Bronchial epithelial cell (primary cell): ENCODE results near the gene ASIC2. TPM values are rescaled to one million over a fixed set of nuclear protein-coding genes. Genes with fewer than 3 reads are reported as not detected.

Experiments used
- DNase-seq: peaks from one replicate; pipeline ENCODE4 v3.0.0-alpha.2; 2010; ENCODE audit warnings: low read depth
- FAIRE-seq: peaks from 2 replicates; lab custom pipeline; 2011; peaks lifted over from hg19 to GRCh38; lab: Jason Lieb, UNC
- H3K27me3 ChIP-seq: 2 replicates; pipeline ENCODE4 v1.5.1; 2011; ENCODE audit warnings: low read length; ENCODE audit not compliant: control insufficient read depth, insufficient read depth
- H3K36me3 ChIP-seq: 2 replicates; pipeline ENCODE4 v1.5.1; 2011; ENCODE audit warnings: low read length; ENCODE audit not compliant: control insufficient read depth, insufficient read depth
- H3K4me3 ChIP-seq: 2 replicates; pipeline ENCODE4 v1.5.1; 2011; ENCODE audit warnings: mild to moderate bottlenecking, low read depth, low read length, control low read depth
- CTCF ChIP-seq: IDR thresholded peaks from 2 replicates; pipeline ENCODE4 v1.5.1; 2011; ENCODE audit warnings: mild to moderate bottlenecking, moderate library complexity, low read length, control low read depth, inconsistent platforms; ENCODE audit not compliant: insufficient read depth, severe bottlenecking
- total RNA-seq: library from RNA; depleted of rRNA; stranded (reverse); fragments of >200 nt; gene quantifications from 2 replicates; pipeline ENCODE4 v1.2.1, GENCODE V29; 2014

Gene ASIC2
- total RNA-seq, 1 donor from 2014 or later = not detected

GRCh38 chr17:33116021-33116551 is 177.0 kb downstream of the ASIC2 start:
- Histone ChIP-seq H3K27me3 (no peaks in the 10 kb centered on the region), H3K4me3 (no peak overlapping the region), H3K36me3 (no peaks in the 10 kb centered on the region)
- TF ChIP-seq CTCF = no peak
- DNase-seq (no peak), FAIRE-seq (no peak)

GRCh38 chr17:33115366-33115765 is 177.7 kb downstream of the ASIC2 start:
- TF ChIP-seq CTCF = no peak
- DNase-seq (no peak), FAIRE-seq (no peak)
- H3K4me3 ChIP-seq = no peak overlapping the region
- H3K27me3 ChIP-seq = no peaks in the 10 kb centered on the region
- no peaks in the 10 kb centered on the region for H3K36me3 ChIP-seq

- FAIRE-seq (no peak), DNase-seq (no peak)
- no peak for TF ChIP-seq CTCF
- H3K36me3 ChIP-seq = no peaks in the 10 kb centered on the region
- H3K27me3 ChIP-seq = no peaks in the 10 kb centered on the region
- H3K4me3 ChIP-seq = no peak overlapping the region
These were observed 179.1 kb downstream of the ASIC2 start for GRCh38 chr17:33113991-33114370.

- TF ChIP-seq CTCF = no peak
- no peaks in the 10 kb centered on the region for H3K27me3 ChIP-seq
- no peak overlapping the region for H3K4me3 ChIP-seq
- no peaks in the 10 kb centered on the region for H3K36me3 ChIP-seq
- FAIRE-seq (no peak), DNase-seq (no peak)
These were observed 179.7 kb downstream of the ASIC2 start for GRCh38 chr17:33113276-33113990.

- Histone ChIP-seq H3K27me3 (no peaks in the 10 kb centered on the region), H3K36me3 (no peaks in the 10 kb centered on the region), H3K4me3 (no peak overlapping the region)
- no peak for TF ChIP-seq CTCF
- FAIRE-seq (peak; percentile 98), DNase-seq (peak; percentile 94)
These were observed 180.3 kb downstream of the ASIC2 start for GRCh38 chr17:33112763-33113162.
